Fibroblast of lung (primary cell): Measurements from ENCODE around the gene CLCNKA. TPM values are rescaled to one million over a fixed set of nuclear protein-coding genes. Genes with fewer than 3 reads are reported as not detected.

Source experiments
- DNase-seq, 2 donors: peaks; one replicate each; pipeline versions ENCODE4 v3.0.0 to v3.0.0-alpha.2; 2010; ENCODE audit warnings: low read depth in 2 of 2
- H2AFZ ChIP-seq: 2 replicates; pipeline ENCODE4 v1.5.1; 2012; ENCODE audit warnings: low read length, control low read depth, inconsistent platforms
- H3K27ac ChIP-seq: 2 replicates; pipeline ENCODE4 v1.5.1; 2011; ENCODE audit warnings: low read length, control low read depth; ENCODE audit not compliant: insufficient read depth
- H3K27me3 ChIP-seq: 2 replicates; pipeline ENCODE4 v1.5.1; 2011; ENCODE audit warnings: mild to moderate bottlenecking, low read length; ENCODE audit not compliant: control insufficient read depth, insufficient read depth
- H3K36me3 ChIP-seq: 2 replicates; pipeline ENCODE4 v1.5.1; 2011; ENCODE audit warnings: low read length; ENCODE audit not compliant: control insufficient read depth, insufficient read depth
- H3K4me1 ChIP-seq: 2 replicates; pipeline ENCODE4 v1.5.1; 2011; ENCODE audit warnings: low read length; ENCODE audit not compliant: control insufficient read depth, insufficient read depth; ENCODE audit errors: extremely low read depth
- H3K4me2 ChIP-seq: 2 replicates; pipeline ENCODE4 v1.5.1; 2011; ENCODE audit warnings: low read length, control low read depth; ENCODE audit not compliant: insufficient read depth; ENCODE audit errors: extremely low read depth
- H3K4me3 ChIP-seq, 4 experiments: fragments of 200-600 bp in 1 of 4; sonication (generic) in 1 of 4; replicated peaks in 1 of 4; 2 replicates each; pipeline ENCODE4 v1.5.1; 2011 to 2016; ENCODE audit warnings: low read length in 4 of 4, low read depth in 3 of 4, mild to moderate bottlenecking in 3 of 4, control low read depth in 2 of 4, inconsistent platforms in 1 of 4, mixed read lengths in 1 of 4; ENCODE audit not compliant: insufficient read depth in 1 of 4; ENCODE audit errors: control extremely low read depth in 1 of 4
- H3K79me2 ChIP-seq: 2 replicates; pipeline ENCODE4 v1.5.1; 2012; ENCODE audit warnings: mild to moderate bottlenecking, low read length, inconsistent platforms; ENCODE audit not compliant: control insufficient read depth, insufficient read depth
- H3K9ac ChIP-seq: 2 replicates; pipeline ENCODE4 v1.5.1; 2011; ENCODE audit warnings: mild to moderate bottlenecking, low read length, control low read depth; ENCODE audit not compliant: insufficient read depth
- H3K9me3 ChIP-seq: 2 replicates; pipeline ENCODE4 v1.5.1; 2012; ENCODE audit warnings: low read depth, low read length; ENCODE audit not compliant: control insufficient read depth, insufficient read depth
- H4K20me1 ChIP-seq: 2 replicates; pipeline ENCODE4 v1.5.1; 2011; ENCODE audit warnings: low read length; ENCODE audit not compliant: control insufficient read depth, insufficient read depth; ENCODE audit errors: extremely low read depth
- CTCF ChIP-seq, 2 donors: IDR thresholded peaks in 1 of 2; conservative IDR thresholded peaks in 1 of 2; 1 replicate in 1 of 2; 2 replicates in 1 of 2; pipeline ENCODE4 v1.5.1; 2011 to 2012; ENCODE audit warnings: low read length in 2 of 2, control low read depth in 1 of 2, inconsistent platforms in 1 of 2, low read depth in 1 of 2, mild to moderate bottlenecking in 1 of 2
- EZH2 ChIP-seq: IDR thresholded peaks from 2 replicates; pipeline ENCODE4 v1.5.1; 2012; ENCODE audit warnings: low read length, control low read depth, mild to moderate bottlenecking; ENCODE audit errors: missing control alignments
- polyA plus RNA-seq, 2 donors: library from polyadenylated mRNA; depleted of rRNA in 1 of 2; stranded (reverse) in 1 of 2; unstranded in 1 of 2; fragments of >200 nt; gene quantifications; 2 replicates each; pipeline ENCODE4 v1.2.1, GENCODE V29; 2011 to 2012; ENCODE audit warnings: missing spikeins in 1 of 2
- total RNA-seq: library from RNA; depleted of rRNA; stranded (reverse); fragments of >200 nt; gene quantifications from 2 replicates; pipeline ENCODE4 v1.2.1, GENCODE V29; 2014

Gene CLCNKA
- total and polyA plus RNA-seq, 2 donors (not counting 1 experiment from before 2014, with no cell fraction given): under 0.01 TPM; not detected in 1

- Histone ChIP-seq H2AFZ (no peak overlapping the region), H3K27ac (peak overlapping the region; percentile 46), H3K9me3 (no peaks in the 10 kb centered on the region), H4K20me1 (no peaks in the 10 kb centered on the region), H3K4me1 (peaks cover 11% of the 10 kb centered on the region), H3K27me3 (no peaks in the 10 kb centered on the region), H3K79me2 (no peaks in the 10 kb centered on the region), H3K4me3 (peak overlapping the region in 1 of 4 experiments; percentile 42), H3K4me2 (peak overlapping the region; percentile 74), H3K9ac (peak overlapping the region; percentile 52), H3K36me3 (no peaks in the 10 kb centered on the region)
- peak; percentile 48 to 86 for DNase-seq
- TF ChIP-seq CTCF (conservative IDR thresholded peaks at IDR 0.05 in 1 of 2, IDR thresholded peaks at IDR 0.05 in 1 of 2; ENCODE audit: low read depth in 1 of 2, low read length in 2 of 2) (no peak), EZH2 (no peak)
These were observed 8.5 kb upstream of the CLCNKA start for GRCh38 chr1:16013220-16013907.

- H3K9ac ChIP-seq: no peak overlapping the region
- H4K20me1 ChIP-seq: no peaks in the 10 kb centered on the region
- no peaks in the 10 kb centered on the region for H3K9me3 ChIP-seq
- DNase-seq: no peak
- H2AFZ ChIP-seq: no peak overlapping the region
- H3K4me1 ChIP-seq: peaks cover 17% of the 10 kb centered on the region
- no peak overlapping the region for H3K27ac ChIP-seq
- no peak for TF ChIP-seq EZH2
- H3K4me3 ChIP-seq: no peak overlapping the region
- no peaks in the 10 kb centered on the region for H3K79me2 ChIP-seq
- H3K4me2 ChIP-seq: no peak overlapping the region
- H3K36me3 ChIP-seq: no peaks in the 10 kb centered on the region
- H3K27me3 ChIP-seq: no peaks in the 10 kb centered on the region
These were observed 8.0 kb upstream of the CLCNKA start for GRCh38 chr1:16013908-16014258.

- Histone ChIP-seq H3K27ac (no peak overlapping the region), H3K9ac (no peak overlapping the region), H3K4me3 (no peak overlapping the region), H3K4me1 (peaks cover 26% of the 10 kb centered on the region), H3K9me3 (no peaks in the 10 kb centered on the region), H3K36me3 (no peaks in the 10 kb centered on the region), H3K27me3 (no peaks in the 10 kb centered on the region), H2AFZ (no peak overlapping the region), H3K79me2 (no peaks in the 10 kb centered on the region), H3K4me2 (no peak overlapping the region), H4K20me1 (no peaks in the 10 kb centered on the region)
- TF ChIP-seq CTCF (conservative IDR thresholded peaks at IDR 0.05 in 1 of 2, IDR thresholded peaks at IDR 0.05 in 1 of 2; ENCODE audit: low read depth in 1 of 2, low read length in 2 of 2): no peak
- TF ChIP-seq EZH2: no peak
- DNase-seq: no peak
These were observed 7.0 kb upstream of the CLCNKA start for GRCh38 chr1:16014509-16015482.
